KMS-11 (cell line): ENCODE data around the gene TRIO.

Source experiments
- H2AFZ ChIP-seq: fragments of 200-600 bp; sonication (generic); 2 replicates; pipeline ENCODE4 v1.6.1; 2016; ENCODE audit warnings: antibody characterized with exemption, mixed run types, low read depth
- H3K27ac ChIP-seq: fragments of 200-600 bp; sonication (generic); 2 replicates; pipeline ENCODE4 v1.6.1; 2016; ENCODE audit warnings: mild to moderate bottlenecking, mixed run types
- H3K27me3 ChIP-seq: fragments of 200-600 bp; sonication (generic); 2 replicates; pipeline ENCODE4 v1.6.1; 2017; ENCODE audit warnings: mild to moderate bottlenecking, low read depth, mixed run types, moderate library complexity; ENCODE audit not compliant: insufficient read depth
- H3K36me3 ChIP-seq: fragments of 200-600 bp; sonication (generic); 2 replicates; pipeline ENCODE4 v1.6.1; 2017; ENCODE audit warnings: mild to moderate bottlenecking, mixed run types; ENCODE audit not compliant: insufficient read depth
- H3K4me1 ChIP-seq: fragments of 200-600 bp; sonication (generic); 2 replicates; pipeline ENCODE4 v1.6.1; 2016; ENCODE audit warnings: mild to moderate bottlenecking, low read depth, mixed run types; ENCODE audit not compliant: poor library complexity, severe bottlenecking
- H3K4me2 ChIP-seq: fragments of 200-600 bp; sonication (generic); 2 replicates; pipeline ENCODE4 v1.7.0; 2016; ENCODE audit warnings: mild to moderate bottlenecking, mixed run types
- H3K4me3 ChIP-seq: fragments of 200-600 bp; sonication (generic); IDR thresholded peaks from 2 replicates; pipeline ENCODE4 v1.6.1; 2017; ENCODE audit warnings: low read depth, low read length, mixed read lengths; ENCODE audit not compliant: insufficient read depth
- H3K79me2 ChIP-seq: fragments of 200-600 bp; sonication (generic); 2 replicates; pipeline ENCODE4 v1.6.1; 2016; ENCODE audit warnings: low read depth, mixed run types; ENCODE audit not compliant: insufficient read depth
- H3K9ac ChIP-seq: fragments of 200-600 bp; sonication (generic); 2 replicates; pipeline ENCODE4 v1.6.1; 2016; ENCODE audit warnings: mild to moderate bottlenecking, mixed run types
- H4K20me1 ChIP-seq: fragments of 200-600 bp; sonication (generic); 2 replicates; pipeline ENCODE4 v1.6.1; 2016; ENCODE audit warnings: mild to moderate bottlenecking, mixed run types; ENCODE audit not compliant: insufficient read depth
- CTCF ChIP-seq: fragments of 200-600 bp; sonication (generic); conservative IDR thresholded peaks from 2 replicates; pipeline ENCODE4 v1.6.1; 2017; ENCODE audit warnings: low read depth, mild to moderate bottlenecking, antibody characterized with exemption, low read length, moderate library complexity, mixed read lengths

Gene TRIO

GRCh38 chr5:14326035-14326903 is 183.1 kb downstream of the TRIO start:
- no peak overlapping the region for H2AFZ ChIP-seq
- no peak overlapping the region for H3K4me3 ChIP-seq
- H3K36me3 ChIP-seq = peaks cover 4% of the 10 kb centered on the region; the same call in 1 of the 2 replicates
- no peak overlapping the region for H3K4me2 ChIP-seq
- H3K27me3 ChIP-seq = no peaks in the 10 kb centered on the region
- H3K4me1 ChIP-seq = no peaks in the 10 kb centered on the region
- no peaks in the 10 kb centered on the region for H4K20me1 ChIP-seq
- TF ChIP-seq CTCF = no peak; the same call in 1 of the 2 replicates
- no peak overlapping the region for H3K27ac ChIP-seq
- H3K79me2 ChIP-seq = no peaks in the 10 kb centered on the region
- H3K9ac ChIP-seq = no peak overlapping the region

GRCh38 chr5:14327624-14328023 is 184.5 kb downstream of the TRIO start:
- H3K79me2 ChIP-seq = no peaks in the 10 kb centered on the region

GRCh38 chr5:14328144-14328543 is 185.0 kb downstream of the TRIO start:
- Histone ChIP-seq H3K9ac (no peak overlapping the region), H3K27me3 (no peaks in the 10 kb centered on the region), H3K36me3 (peaks cover 4% of the 10 kb centered on the region; the same call in 1 of the 2 replicates), H3K4me1 (no peaks in the 10 kb centered on the region), H2AFZ (no peak overlapping the region), H3K4me2 (no peak overlapping the region), H3K27ac (no peak overlapping the region), H3K79me2 (no peaks in the 10 kb centered on the region), H4K20me1 (no peaks in the 10 kb centered on the region), H3K4me3 (no peak overlapping the region)
- no peak for TF ChIP-seq CTCF

More at GRCh38 chr5:14327624-14328023, 184.5 kb downstream of the TRIO start:
- TF ChIP-seq CTCF = no peak
- H3K9ac ChIP-seq = no peak overlapping the region
- peaks cover 4% of the 10 kb centered on the region; the same call in 1 of the 2 replicates for H3K36me3 ChIP-seq
- H3K4me3 ChIP-seq = no peak overlapping the region
- no peak overlapping the region for H3K4me2 ChIP-seq
- H3K27me3 ChIP-seq = no peaks in the 10 kb centered on the region
- H2AFZ ChIP-seq = no peak overlapping the region
- no peaks in the 10 kb centered on the region for H3K4me1 ChIP-seq
- no peaks in the 10 kb centered on the region for H4K20me1 ChIP-seq
- H3K27ac ChIP-seq = no peak overlapping the region

GRCh38 chr5:14330291-14330690 is 187.1 kb downstream of the TRIO start:
- Histone ChIP-seq H3K4me1 (no peaks in the 10 kb centered on the region), H3K4me3 (no peak overlapping the region), H3K4me2 (no peak overlapping the region), H3K36me3 (peaks cover 4% of the 10 kb centered on the region; the same call in 1 of the 2 replicates), H2AFZ (no peak overlapping the region), H3K27me3 (no peaks in the 10 kb centered on the region), H3K9ac (no peak overlapping the region), H3K27ac (no peak overlapping the region), H4K20me1 (no peaks in the 10 kb centered on the region), H3K79me2 (no peaks in the 10 kb centered on the region)
- TF ChIP-seq CTCF = no peak
